Activated naive CD8-positive, alpha-beta T cell treated with anti-CD3 and anti-CD28 coated beads, Interleukin-2, amount 50 U/mL, for 24 hours (primary cell): Measurements from ENCODE around the gene FOXN3.
A peak's percentile ranks its signal among the peaks of the same experiment; 100 is the strongest.

Experiments used
- ATAC-seq: fragments of 150-1000 bp; cut with Tn5 transposase; one replicate; pipeline ENCODE4 v1.10.0; 2021
- DNase-seq: peaks from one replicate; pipeline ENCODE4 v3.0.0; 2021
- H3K27ac Mint-ChIP-seq: one replicate; pipeline ENCODE4 v1.8.0; 2021; ENCODE audit warnings: mild to moderate bottlenecking, mixed read lengths
- H3K27me3 Mint-ChIP-seq: one replicate; pipeline ENCODE4 v1.8.0; 2021; ENCODE audit warnings: mixed read lengths
- H3K36me3 Mint-ChIP-seq: one replicate; pipeline ENCODE4 v1.8.0; 2021; ENCODE audit warnings: low read depth, mixed read lengths
- H3K4me1 Mint-ChIP-seq: one replicate; pipeline ENCODE4 v1.8.0; 2021; ENCODE audit warnings: mixed read lengths
- H3K4me3 Mint-ChIP-seq: one replicate; pipeline ENCODE4 v1.8.0; 2021; ENCODE audit warnings: mild to moderate bottlenecking, moderate library complexity, mixed read lengths
- H3K9me3 Mint-ChIP-seq: one replicate; pipeline ENCODE4 v1.8.0; 2021; ENCODE audit warnings: mixed read lengths

FOXN3 gene

GRCh38 chr14:89417091-89417464, at the start of gene FOXN3:
Gene FOXN3 (minus strand): TSS chr14:89417233. CDS start chr14:89412476, 4,757 bp downstream.
- DNase-seq (peak; percentile 87), ATAC-seq (peak; percentile 57)
- Mint-ChIP-seq H3K27ac (peak within 1 kb of the TSS; percentile 98), H3K4me1 (peaks cover 59% of the 10 kb centered on the region), H3K4me3 (peak within 1 kb of the TSS; percentile 94), H3K36me3 (peaks cover 38% of the 10 kb centered on the region), H3K27me3 (no peaks in the 10 kb centered on the region), H3K9me3 (no peaks in the 10 kb centered on the region)

GRCh38 chr14:89466484-89466883, 49.5 kb upstream of the FOXN3 start:
- peak overlapping the region; percentile 10 for H3K4me3 Mint-ChIP-seq
- peaks cover 47% of the 10 kb centered on the region for H3K4me1 Mint-ChIP-seq
- peak overlapping the region; percentile 71 for H3K27ac Mint-ChIP-seq
- ATAC-seq (peak; percentile 93), DNase-seq (peak; percentile 48)
- H3K36me3 Mint-ChIP-seq: peaks cover 7% of the 10 kb centered on the region
- peaks cover 6% of the 10 kb centered on the region for H3K9me3 Mint-ChIP-seq
- no peaks in the 10 kb centered on the region for H3K27me3 Mint-ChIP-seq

- Mint-ChIP-seq H3K27me3 (no peaks in the 10 kb centered on the region), H3K4me3 (no peak overlapping the region), H3K27ac (peak overlapping the region; percentile 71), H3K9me3 (peaks cover 6% of the 10 kb centered on the region), H3K36me3 (peaks cover 7% of the 10 kb centered on the region), H3K4me1 (peaks cover 49% of the 10 kb centered on the region)
- no peak for ATAC-seq
- DNase-seq: no peak
These were observed 48.8 kb upstream of the FOXN3 start for GRCh38 chr14:89465876-89466275.

- no peak for ATAC-seq
These were observed 44.2 kb upstream of the FOXN3 start for GRCh38 chr14:89461256-89461655.

GRCh38 chr14:89458713-89459420, 41.8 kb upstream of the FOXN3 start:
- H3K36me3 Mint-ChIP-seq: no peaks in the 10 kb centered on the region
- H3K4me1 Mint-ChIP-seq: peaks cover 13% of the 10 kb centered on the region
- no peaks in the 10 kb centered on the region for H3K9me3 Mint-ChIP-seq
- H3K27ac Mint-ChIP-seq: no peak overlapping the region
- no peak for DNase-seq
- H3K4me3 Mint-ChIP-seq: no peak overlapping the region
- no peak for ATAC-seq
- no peaks in the 10 kb centered on the region for H3K27me3 Mint-ChIP-seq

More at GRCh38 chr14:89461256-89461655, 44.2 kb upstream of the FOXN3 start:
- no peaks in the 10 kb centered on the region for H3K27me3 Mint-ChIP-seq
- peaks cover 5% of the 10 kb centered on the region for H3K9me3 Mint-ChIP-seq
- DNase-seq: no peak
- no peak overlapping the region for H3K27ac Mint-ChIP-seq
- peaks cover 5% of the 10 kb centered on the region for H3K36me3 Mint-ChIP-seq
- H3K4me3 Mint-ChIP-seq: no peak overlapping the region
- H3K4me1 Mint-ChIP-seq: peaks cover 23% of the 10 kb centered on the region

GRCh38 chr14:89457007-89457406, 40.0 kb upstream of the FOXN3 start:
- Mint-ChIP-seq H3K27me3 (no peaks in the 10 kb centered on the region), H3K4me3 (no peak overlapping the region), H3K36me3 (no peaks in the 10 kb centered on the region), H3K4me1 (peaks cover 13% of the 10 kb centered on the region), H3K9me3 (no peaks in the 10 kb centered on the region), H3K27ac (no peak overlapping the region)
- ATAC-seq: no peak
- DNase-seq: no peak

- no peaks in the 10 kb centered on the region for H3K27me3 Mint-ChIP-seq
- H3K4me3 Mint-ChIP-seq: no peak overlapping the region
- peaks cover 9% of the 10 kb centered on the region for H3K4me1 Mint-ChIP-seq
- H3K9me3 Mint-ChIP-seq: no peaks in the 10 kb centered on the region
- no peak overlapping the region for H3K27ac Mint-ChIP-seq
- DNase-seq: no peak
- no peaks in the 10 kb centered on the region for H3K36me3 Mint-ChIP-seq
- no peak for ATAC-seq
These were observed 38.4 kb upstream of the FOXN3 start for GRCh38 chr14:89455412-89455811.

GRCh38 chr14:89454996-89455395, 38.0 kb upstream of the FOXN3 start:
- Mint-ChIP-seq H3K4me3 (no peak overlapping the region), H3K9me3 (no peaks in the 10 kb centered on the region), H3K36me3 (no peaks in the 10 kb centered on the region), H3K4me1 (peaks cover 9% of the 10 kb centered on the region), H3K27ac (no peak overlapping the region), H3K27me3 (no peaks in the 10 kb centered on the region)
- no peak for ATAC-seq
- no peak for DNase-seq

GRCh38 chr14:89452281-89452680, 35.2 kb upstream of the FOXN3 start:
- no peak overlapping the region for H3K27ac Mint-ChIP-seq

GRCh38 chr14:89451229-89451628, 34.2 kb upstream of the FOXN3 start:
- no peak for DNase-seq
- H3K27ac Mint-ChIP-seq: no peak overlapping the region
- H3K4me1 Mint-ChIP-seq: peaks cover 33% of the 10 kb centered on the region
- H3K4me3 Mint-ChIP-seq: no peak overlapping the region
- peaks cover 6% of the 10 kb centered on the region for H3K36me3 Mint-ChIP-seq
- no peaks in the 10 kb centered on the region for H3K27me3 Mint-ChIP-seq
- no peak for ATAC-seq
- H3K9me3 Mint-ChIP-seq: no peaks in the 10 kb centered on the region

More at GRCh38 chr14:89452281-89452680, 35.2 kb upstream of the FOXN3 start:
- peaks cover 22% of the 10 kb centered on the region for H3K4me1 Mint-ChIP-seq
- DNase-seq: no peak
- no peak overlapping the region for H3K4me3 Mint-ChIP-seq
- ATAC-seq: no peak
- no peaks in the 10 kb centered on the region for H3K27me3 Mint-ChIP-seq
- no peaks in the 10 kb centered on the region for H3K9me3 Mint-ChIP-seq
- no peaks in the 10 kb centered on the region for H3K36me3 Mint-ChIP-seq

- no peaks in the 10 kb centered on the region for H3K27me3 Mint-ChIP-seq
- H3K9me3 Mint-ChIP-seq: no peaks in the 10 kb centered on the region
These were observed 30.3 kb upstream of the FOXN3 start for GRCh38 chr14:89447182-89447944.

GRCh38 chr14:89445273-89445973, 28.4 kb upstream of the FOXN3 start:
- DNase-seq: peak; percentile 53
- Mint-ChIP-seq H3K27ac (peak overlapping the region; percentile 92), H3K9me3 (no peaks in the 10 kb centered on the region), H3K36me3 (peaks cover 18% of the 10 kb centered on the region), H3K27me3 (no peaks in the 10 kb centered on the region), H3K4me1 (peaks cover 73% of the 10 kb centered on the region), H3K4me3 (peak overlapping the region; percentile 34)
- ATAC-seq: peak; percentile 96

More at GRCh38 chr14:89447182-89447944, 30.3 kb upstream of the FOXN3 start:
- peaks cover 16% of the 10 kb centered on the region for H3K36me3 Mint-ChIP-seq
- H3K27ac Mint-ChIP-seq: peak overlapping the region; percentile 69
- ATAC-seq (peak; percentile 27), DNase-seq (no peak)
- H3K4me1 Mint-ChIP-seq: peaks cover 68% of the 10 kb centered on the region
- peak overlapping the region; percentile 40 for H3K4me3 Mint-ChIP-seq

GRCh38 chr14:89444516-89445125, 27.6 kb upstream of the FOXN3 start:
- peaks cover 73% of the 10 kb centered on the region for H3K4me1 Mint-ChIP-seq
- no peaks in the 10 kb centered on the region for H3K9me3 Mint-ChIP-seq
- H3K4me3 Mint-ChIP-seq: no peak overlapping the region
- no peaks in the 10 kb centered on the region for H3K27me3 Mint-ChIP-seq
- ATAC-seq (no peak), DNase-seq (no peak)
- H3K27ac Mint-ChIP-seq: peak overlapping the region; percentile 92
- H3K36me3 Mint-ChIP-seq: peaks cover 18% of the 10 kb centered on the region

- peak overlapping the region; percentile 92 for H3K27ac Mint-ChIP-seq
- ATAC-seq: no peak
- H3K4me1 Mint-ChIP-seq: peaks cover 67% of the 10 kb centered on the region
- peaks cover 18% of the 10 kb centered on the region for H3K36me3 Mint-ChIP-seq
- no peak for DNase-seq
- peak overlapping the region; percentile 58 for H3K4me3 Mint-ChIP-seq
- no peaks in the 10 kb centered on the region for H3K27me3 Mint-ChIP-seq
- no peaks in the 10 kb centered on the region for H3K9me3 Mint-ChIP-seq
These were observed 27.0 kb upstream of the FOXN3 start for GRCh38 chr14:89444044-89444443.
